ENCODE data around the gene HIBCH. TPM values are rescaled to one million over a fixed set of nuclear protein-coding genes. Genes with fewer than 3 reads are reported as not detected.

The HIBCH gene
- total RNA-seq, 1 donor from 2014 or later, result 38.8 TPM

DNA sequence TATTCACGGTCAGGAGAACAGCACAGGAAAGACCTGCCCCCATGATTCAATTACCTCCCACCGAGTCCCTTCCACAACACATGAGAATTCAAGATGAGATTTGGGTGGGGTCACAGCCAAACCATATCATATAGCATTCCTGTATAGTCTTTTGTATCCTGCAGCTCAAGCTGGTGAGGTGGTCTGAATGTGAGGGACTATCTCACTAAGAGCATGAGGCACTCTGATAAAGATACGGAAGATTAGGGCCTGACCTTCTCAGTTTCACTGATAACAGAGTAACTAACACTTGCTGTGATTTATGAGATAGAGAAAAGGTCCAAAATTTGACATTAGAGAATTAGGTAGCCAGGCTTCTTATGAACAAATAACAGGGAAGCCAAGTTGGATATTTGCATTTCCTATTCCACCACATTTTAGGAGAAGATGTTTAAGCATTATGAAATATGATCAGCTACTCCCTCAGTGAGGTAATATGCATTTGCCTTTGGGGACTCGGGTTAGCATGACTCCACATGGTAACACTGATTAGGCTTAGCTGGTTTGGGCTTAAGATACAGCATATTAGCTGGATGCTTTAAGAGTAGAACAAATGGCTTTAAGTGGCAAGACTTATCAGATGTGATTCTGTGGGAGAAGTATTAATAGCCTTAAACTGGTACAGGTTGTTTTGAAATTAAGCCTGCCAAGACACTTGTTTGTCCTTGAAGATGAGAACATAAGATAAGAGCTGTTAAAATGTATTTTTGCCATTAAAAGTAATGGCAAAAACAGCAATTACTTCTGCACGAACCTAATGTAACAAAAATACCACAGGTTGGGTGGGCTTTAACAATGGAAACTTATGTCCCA lies 150.2 kb downstream of the HIBCH start:
- no peak overlapping the region for H3K27ac ChIP-seq
- no peak overlapping the region for H3K4me3 ChIP-seq
- no peak for DNase-seq (ENCODE audit: low spot score)
- H3K4me3 Mint-ChIP-seq, result no peak overlapping the region
- no peak overlapping the region for H3K9ac ChIP-seq
- H3K9me3 ChIP-seq (ENCODE audit: low read depth), result no peaks in the 10 kb centered on the region
- H3K27me3 ChIP-seq, result no peaks in the 10 kb centered on the region
- H3K36me3 ChIP-seq, result no peaks in the 10 kb centered on the region
- H2AFZ ChIP-seq (replicated peaks), result no peak overlapping the region
- H4K20me1 ChIP-seq (ENCODE audit: low read depth), result no peaks in the 10 kb centered on the region
- H3F3A ChIP-seq (ENCODE audit: low read depth), result no peaks in the 10 kb centered on the region
- H3K27ac Mint-ChIP-seq, result no peak overlapping the region
- peaks cover 10% of the 10 kb centered on the region for H3K9me3 Mint-ChIP-seq
- TF ChIP-seq, protein P1, sequence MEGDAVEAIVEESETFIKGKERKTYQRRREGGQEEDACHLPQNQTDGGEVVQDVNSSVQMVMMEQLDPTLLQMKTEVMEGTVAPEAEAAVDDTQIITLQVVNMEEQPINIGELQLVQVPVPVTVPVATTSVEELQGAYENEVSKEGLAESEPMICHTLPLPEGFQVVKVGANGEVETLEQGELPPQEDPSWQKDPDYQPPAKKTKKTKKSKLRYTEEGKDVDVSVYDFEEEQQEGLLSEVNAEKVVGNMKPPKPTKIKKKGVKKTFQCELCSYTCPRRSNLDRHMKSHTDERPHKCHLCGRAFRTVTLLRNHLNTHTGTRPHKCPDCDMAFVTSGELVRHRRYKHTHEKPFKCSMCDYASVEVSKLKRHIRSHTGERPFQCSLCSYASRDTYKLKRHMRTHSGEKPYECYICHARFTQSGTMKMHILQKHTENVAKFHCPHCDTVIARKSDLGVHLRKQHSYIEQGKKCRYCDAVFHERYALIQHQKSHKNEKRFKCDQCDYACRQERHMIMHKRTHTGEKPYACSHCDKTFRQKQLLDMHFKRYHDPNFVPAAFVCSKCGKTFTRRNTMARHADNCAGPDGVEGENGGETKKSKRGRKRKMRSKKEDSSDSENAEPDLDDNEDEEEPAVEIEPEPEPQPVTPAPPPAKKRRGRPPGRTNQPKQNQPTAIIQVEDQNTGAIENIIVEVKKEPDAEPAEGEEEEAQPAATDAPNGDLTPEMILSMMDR (IDR thresholded peaks at IDR 0.05), result no peak
- peaks cover 3% of the 10 kb centered on the region for H3K4me1 Mint-ChIP-seq
- H3K27me3 Mint-ChIP-seq (ENCODE audit: insufficient read depth, low read depth), result no peaks in the 10 kb centered on the region
- H3K4me1 ChIP-seq, result no peaks in the 10 kb centered on the region
- H3K36me3 Mint-ChIP-seq, result peaks cover 3% of the 10 kb centered on the region
- no peak overlapping the region for H3K4me2 ChIP-seq
- H3K79me2 ChIP-seq (ENCODE audit: low read depth), result no peaks in the 10 kb centered on the region

DNA sequence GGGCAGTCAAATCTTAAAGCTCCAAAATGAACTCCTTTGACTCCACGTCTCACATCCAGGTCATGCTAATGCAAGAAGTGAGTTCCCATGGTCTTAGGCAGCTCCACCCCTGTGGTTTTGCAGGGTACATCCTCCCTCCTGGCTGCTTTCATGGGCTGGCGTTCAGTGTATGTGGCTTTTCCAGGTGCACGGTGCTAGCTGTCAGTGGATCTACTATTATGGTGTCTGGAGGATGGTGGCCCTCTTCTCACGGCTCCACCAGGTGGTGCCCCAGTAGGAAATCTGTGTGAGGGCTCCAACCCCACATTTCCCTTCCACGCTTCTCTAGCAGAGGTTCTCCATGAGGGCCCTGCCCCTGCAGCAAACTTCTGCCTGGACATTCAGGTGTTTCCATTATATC lies 151.9 kb downstream of the HIBCH start:
- Histone ChIP-seq H3K27me3 (no peaks in the 10 kb centered on the region), H3K79me2 (ENCODE audit: low read depth) (no peaks in the 10 kb centered on the region), H3K4me2 (no peak overlapping the region), H4K20me1 (ENCODE audit: low read depth) (no peaks in the 10 kb centered on the region), H3K27ac (no peak overlapping the region), H3K9me3 (ENCODE audit: low read depth) (no peaks in the 10 kb centered on the region), H3F3A (ENCODE audit: low read depth) (no peaks in the 10 kb centered on the region), H2AFZ (replicated peaks) (no peak overlapping the region), H3K4me3 (no peak overlapping the region), H3K36me3 (no peaks in the 10 kb centered on the region), H3K9ac (no peak overlapping the region), H3K4me1 (no peaks in the 10 kb centered on the region)
- no peak for DNase-seq (ENCODE audit: low spot score)
- Mint-ChIP-seq H3K4me3 (no peak overlapping the region), H3K27ac (no peak overlapping the region), H3K36me3 (peaks cover 3% of the 10 kb centered on the region), H3K4me1 (peaks cover 3% of the 10 kb centered on the region), H3K27me3 (ENCODE audit: insufficient read depth, low read depth) (no peaks in the 10 kb centered on the region), H3K9me3 (peaks cover 10% of the 10 kb centered on the region)
- TF ChIP-seq, protein P1 (IDR thresholded peaks at IDR 0.05), result no peak
- no peak for TF ChIP-seq EZH2 (IDR thresholded peaks at IDR 0.05)
- TF ChIP-seq EZH2phosphoT487 (IDR thresholded peaks at IDR 0.05), result no peak

DNA sequence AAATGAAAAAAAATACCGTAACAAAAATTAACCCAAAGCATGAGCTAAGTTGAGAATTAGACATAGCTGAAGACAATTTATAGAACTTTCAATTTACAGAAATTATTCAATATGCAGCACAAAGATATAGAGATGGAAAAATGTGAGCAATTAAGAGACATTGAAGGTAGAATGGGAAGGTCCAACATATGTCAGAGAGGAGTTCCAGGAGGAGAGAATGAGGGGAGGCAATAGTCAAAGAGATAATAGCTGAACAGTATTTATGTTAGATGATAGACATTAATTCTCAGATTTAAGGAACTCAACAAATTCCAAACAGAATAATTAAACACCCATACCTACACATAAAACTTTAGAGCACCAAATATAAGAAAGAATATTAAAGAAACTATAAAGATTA lies 154.1 kb downstream of the HIBCH start:
- Histone ChIP-seq H3K9me3 (ENCODE audit: low read depth) (no peaks in the 10 kb centered on the region), H3K4me3 (no peak overlapping the region), H2AFZ (replicated peaks) (no peak overlapping the region), H3K79me2 (ENCODE audit: low read depth) (no peaks in the 10 kb centered on the region), H3F3A (ENCODE audit: low read depth) (no peaks in the 10 kb centered on the region), H4K20me1 (ENCODE audit: low read depth) (no peaks in the 10 kb centered on the region), H3K4me1 (no peaks in the 10 kb centered on the region), H3K4me2 (no peak overlapping the region), H3K27me3 (no peaks in the 10 kb centered on the region), H3K9ac (no peak overlapping the region), H3K27ac (no peak overlapping the region), H3K36me3 (no peaks in the 10 kb centered on the region)
- H3K27me3 Mint-ChIP-seq (ENCODE audit: insufficient read depth, low read depth), result no peaks in the 10 kb centered on the region
- H3K27ac Mint-ChIP-seq, result no peak overlapping the region
- peaks cover 10% of the 10 kb centered on the region for H3K9me3 Mint-ChIP-seq
- TF ChIP-seq, protein P1 (IDR thresholded peaks at IDR 0.05), result no peak
- TF ChIP-seq EZH2 (IDR thresholded peaks at IDR 0.05) (no peak), EZH2phosphoT487 (IDR thresholded peaks at IDR 0.05) (no peak)
- H3K4me1 Mint-ChIP-seq, result peaks cover 3% of the 10 kb centered on the region
- H3K4me3 Mint-ChIP-seq, result no peak overlapping the region
- no peak for DNase-seq (ENCODE audit: low spot score)
- peaks cover 3% of the 10 kb centered on the region for H3K36me3 Mint-ChIP-seq
